ENCODE results near the gene LRRTM4.

- TF ChIP-seq CTCF (IDR thresholded peaks at IDR 0.05) (no peak), POLR2A (IDR thresholded peaks at IDR 0.05) (no peak)
These were observed 700.4 kb downstream of the LRRTM4 start for GRCh38 chr2:76821731-76822130.

All from uterus (tissue), 2 donors.